Common myeloid progenitor, CD34-positive (primary cell): ENCODE measurements around the gene ZFAND3.
A peak's percentile ranks its signal among the peaks of the same experiment; 100 is the strongest.

Experiments
- CTCF ChIA-PET: fragments of 350-600 bp; sonication (Branson Sonifier 250); formaldehyde crosslinking; loops from one replicate; lab custom pipeline; 2021; ENCODE audit warnings: antibody characterized with exemption; lab: Charles Lee
- POLR2A ChIA-PET: fragments of 350-600 bp; sonication (Branson Sonifier 250); formaldehyde crosslinking; loops from one replicate; lab custom pipeline; 2021; ENCODE audit warnings: antibody characterized with exemption; lab: Charles Lee
- DNase-seq, 3 donors: peaks; one replicate each; pipeline versions ENCODE4 v3.0.0 to v3.0.0-alpha.2; 2013
- H3K27ac ChIP-seq, 2 experiments: 1 replicate in 1 of 2; 2 replicates in 1 of 2; pipeline ENCODE4 v1.7.0; 2013; ENCODE audit warnings: inconsistent platforms in 2 of 2, low read length in 2 of 2, mild to moderate bottlenecking in 2 of 2, low read depth in 1 of 2, moderate library complexity in 1 of 2; ENCODE audit not compliant: severe bottlenecking in 2 of 2, insufficient read depth in 1 of 2, poor library complexity in 1 of 2
- H3K27me3 ChIP-seq, 5 experiments: replicated peaks in 2 of 5; 1 replicate in 3 of 5; 2 replicates in 2 of 5; pipeline versions ENCODE4 v1.6.1 to v1.7.0; 2013; ENCODE audit warnings: low read length in 4 of 5, mild to moderate bottlenecking in 2 of 5, moderate library complexity in 2 of 5, inconsistent platforms in 1 of 5; ENCODE audit not compliant: insufficient read depth in 5 of 5, control insufficient read depth in 4 of 5
- H3K36me3 ChIP-seq, 4 experiments: 1 replicate in 2 of 4; 2 replicates in 2 of 4; pipeline versions ENCODE4 v1.6.1 to v1.7.0; 2013; ENCODE audit warnings: low read length in 3 of 4, control low read depth in 1 of 4, mild to moderate bottlenecking in 1 of 4; ENCODE audit not compliant: control insufficient read depth in 4 of 4, insufficient read depth in 4 of 4
- H3K4me1 ChIP-seq, 4 experiments: 1 replicate in 3 of 4; 2 replicates in 1 of 4; pipeline versions ENCODE4 v1.6.1 to v1.7.1; 2013; ENCODE audit warnings: low read length in 3 of 4, mild to moderate bottlenecking in 3 of 4, control low read depth in 1 of 4, inconsistent platforms in 1 of 4, moderate library complexity in 1 of 4; ENCODE audit not compliant: control insufficient read depth in 4 of 4, insufficient read depth in 4 of 4; ENCODE audit errors: control extremely low read depth in 1 of 4
- H3K4me3 ChIP-seq, 7 experiments: 1 replicate in 4 of 7; 2 replicates in 3 of 7; pipeline versions ENCODE4 v1.5.1 to v1.7.0; 2013; ENCODE audit warnings: mild to moderate bottlenecking in 7 of 7, low read length in 6 of 7, moderate library complexity in 6 of 7, inconsistent platforms in 2 of 7, low read depth in 2 of 7, control low read depth in 1 of 7; ENCODE audit not compliant: insufficient read depth in 4 of 7, control insufficient read depth in 1 of 7; ENCODE audit errors: extremely low read depth in 1 of 7
- H3K9me3 ChIP-seq, 5 experiments: 1 replicate in 4 of 5; 2 replicates in 1 of 5; pipeline versions ENCODE4 v1.6.1 to v1.7.1; 2013; ENCODE audit warnings: low read length in 4 of 5, mild to moderate bottlenecking in 2 of 5, inconsistent platforms in 1 of 5, low read depth in 1 of 5, moderate library complexity in 1 of 5; ENCODE audit not compliant: control insufficient read depth in 4 of 5, insufficient read depth in 2 of 5; ENCODE audit errors: control extremely low read depth in 1 of 5
- WGBS: methylation state at CpG from one replicate; pipeline ENCODE4 v1.1.5; 2013; ENCODE audit not compliant: insufficient coverage; 5-methylcytosine and 5-hydroxymethylcytosine counted together

ZFAND3 gene

DNA sequence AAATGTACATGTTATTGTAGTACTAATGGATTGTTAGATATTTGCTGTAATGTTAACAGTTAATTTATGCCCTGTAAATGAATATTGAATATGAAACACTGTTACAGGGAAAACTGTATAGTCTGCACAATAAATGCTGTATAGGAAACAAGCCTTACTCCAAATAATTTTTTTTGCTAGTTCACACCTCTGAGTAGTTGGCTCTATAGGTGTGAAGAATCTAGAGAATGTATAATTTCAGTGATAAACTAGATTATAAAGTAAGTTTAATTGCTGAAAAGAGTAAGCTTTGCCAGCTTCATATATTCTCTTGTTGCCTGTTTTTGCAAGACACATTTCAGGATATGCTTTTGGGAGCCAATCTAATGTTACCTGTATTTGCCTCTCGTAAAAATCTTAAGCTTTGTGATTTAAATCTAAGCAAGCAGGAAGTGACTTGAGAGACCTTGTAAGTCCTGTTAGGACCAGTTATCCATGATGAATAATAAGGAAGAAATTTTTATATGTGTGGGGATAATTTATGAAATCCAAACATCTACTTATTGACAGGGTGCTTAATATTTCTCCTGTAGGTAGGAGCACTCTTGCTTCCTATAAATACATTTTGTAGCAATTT, 232.4 kb downstream of the ZFAND3 start:
- Histone ChIP-seq H3K27ac (no peak overlapping the region), H3K36me3 (peaks cover 0 to 3% (median 0%) of the 10 kb centered on the region in 4 experiments), H3K4me1 (peaks cover 0 to 3% (median 0%) of the 10 kb centered on the region in 4 experiments), H3K27me3 (no peaks in the 10 kb centered on the region), H3K4me3 (no peak overlapping the region), H3K9me3 (peaks cover 0 to 4% (median 0%) of the 10 kb centered on the region in 5 experiments)
- CTCF ChIA-PET, result no interaction called here
- POLR2A ChIA-PET, result no interaction called here
- DNase-seq, result no peak
- WGBS, result no CpG with 5 or more reads among the region's 1 CpG

DNA sequence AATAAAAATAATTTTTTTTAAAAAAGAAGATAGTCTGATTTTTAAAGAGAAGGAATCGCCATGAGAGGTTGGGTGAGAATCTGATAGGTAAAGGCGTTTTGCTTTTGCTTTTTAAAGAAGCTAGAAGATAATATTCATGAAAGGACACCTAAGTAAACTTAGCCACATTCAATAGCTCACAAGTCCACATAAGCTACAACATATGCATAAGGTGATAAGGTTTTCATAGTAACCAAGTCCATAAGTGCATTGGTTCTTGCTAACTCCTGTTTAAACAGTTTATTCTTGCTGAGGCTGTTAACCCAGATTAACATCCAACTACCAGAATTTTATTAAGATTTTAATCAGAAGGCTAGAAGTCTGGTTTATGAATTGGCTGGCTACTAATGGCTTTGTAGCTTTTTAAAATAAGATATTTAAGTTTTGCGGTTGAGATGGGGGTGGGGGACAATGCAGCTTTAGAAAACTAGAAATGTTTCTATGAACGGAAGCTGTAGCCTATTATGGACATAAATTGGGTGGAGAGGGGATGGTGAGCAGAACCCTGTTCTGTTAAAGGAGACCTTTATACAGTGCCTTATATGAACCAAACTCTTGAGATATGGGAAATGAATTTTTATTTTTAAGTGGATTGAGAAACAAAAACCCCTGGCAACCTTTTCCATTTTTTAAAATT, 235.1 kb downstream of the ZFAND3 start:
- POLR2A ChIA-PET, result interaction anchor here (0.5 kb wide), 1 partner anchor 1952 kb away, joined by 3 read pairs; no protein-coding TSS in a partner anchor
- Histone ChIP-seq H3K4me1 (peaks cover 0 to 3% (median 0%) of the 10 kb centered on the region in 4 experiments), H3K4me3 (no peak overlapping the region), H3K9me3 (peaks cover 0 to 4% (median 0%) of the 10 kb centered on the region in 5 experiments), H3K27me3 (no peaks in the 10 kb centered on the region), H3K27ac (no peak overlapping the region), H3K36me3 (no peaks in the 10 kb centered on the region)
- DNase-seq, result peak in 1 of 3 donors; percentile 5
- CTCF ChIA-PET, result interaction anchor here (1.1 kb wide), 3 partner anchors 9 to 46 kb away, joined by 3 read pairs; no protein-coding TSS in a partner anchor
- WGBS, result 100% methylated on average over 2 of the region's 4 CpGs

GRCh38 chr6:38055203-38055589, 235.7 kb downstream of the ZFAND3 start:
- DNase-seq, result no peak
- H3K4me1 ChIP-seq, result peaks cover 0 to 3% (median 0%) of the 10 kb centered on the region in 4 experiments
- CTCF ChIA-PET, result interaction anchor here (0.9 to 1.1 kb wide), 3 partner anchors 8 to 46 kb away, joined by 3 read pairs; no protein-coding TSS in a partner anchor
- H3K36me3 ChIP-seq, result no peaks in the 10 kb centered on the region
- no peak overlapping the region for H3K27ac ChIP-seq
- no peaks in the 10 kb centered on the region for H3K27me3 ChIP-seq
- POLR2A ChIA-PET, result interaction anchor here (0.5 kb wide), 1 partner anchor 1951 kb away, joined by 3 read pairs; no protein-coding TSS in a partner anchor
- H3K4me3 ChIP-seq, result no peak overlapping the region
- peaks cover 0 to 2% (median 0%) of the 10 kb centered on the region in 5 experiments for H3K9me3 ChIP-seq
- no CpG with 5 or more reads among the region's 1 CpG for WGBS

DNA sequence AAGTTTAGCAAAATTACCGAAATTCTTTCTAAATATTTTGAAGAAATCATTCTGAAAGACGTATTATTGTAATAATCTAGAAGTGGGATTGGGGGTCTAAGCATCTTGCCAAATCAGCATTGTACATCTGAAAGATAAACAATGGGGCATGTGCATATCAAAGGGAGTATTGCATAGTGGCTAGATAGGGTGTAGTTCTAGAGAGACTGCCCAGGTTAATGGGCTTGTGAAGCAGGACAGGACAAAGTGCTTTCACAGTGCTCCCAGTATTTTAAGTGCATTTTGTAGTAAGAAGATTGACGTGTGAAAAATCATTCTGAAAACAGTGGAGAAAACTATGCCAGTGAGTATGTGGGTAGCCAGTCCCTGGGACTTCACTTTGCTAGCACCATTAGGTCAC, 236.8 kb downstream of the ZFAND3 start:
- 100% methylated on average over 3 of the region's 3 CpGs for WGBS

DNA sequence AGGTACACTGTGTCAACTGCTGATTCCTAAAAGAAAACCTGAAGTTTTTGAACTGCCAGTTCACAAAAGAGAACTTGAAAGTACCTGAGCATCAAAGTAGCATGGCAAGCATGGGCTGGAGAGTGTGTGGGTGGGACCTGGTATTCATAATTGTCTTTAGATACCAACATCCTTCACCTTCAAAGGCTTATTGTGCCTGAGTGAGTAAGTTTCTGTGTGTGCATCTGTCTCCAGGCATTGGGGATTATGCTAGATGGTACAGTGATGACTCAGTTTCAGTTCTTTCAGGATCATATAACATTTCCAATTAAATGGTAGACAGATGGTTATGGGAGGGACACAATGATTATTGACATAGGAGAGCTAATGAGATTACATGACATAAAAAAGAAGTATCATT, 238.5 kb downstream of the ZFAND3 start:
- DNase-seq, result no peak

More for the DNA sequence above, 236.8 kb downstream of the ZFAND3 start:
- Histone ChIP-seq H3K27me3 (no peaks in the 10 kb centered on the region), H3K4me3 (no peak overlapping the region), H3K9me3 (no peaks in the 10 kb centered on the region), H3K27ac (no peak overlapping the region), H3K4me1 (peaks cover 0 to 3% (median 0%) of the 10 kb centered on the region in 4 experiments), H3K36me3 (peaks cover 0 to 3% (median under 1%) of the 10 kb centered on the region in 4 experiments)
- no peak for DNase-seq
- ChIA-PET POLR2A (no interaction called here), CTCF (interaction anchor here (1.4 kb wide), 1 partner anchor 12 kb away, joined by 4 read pairs; no protein-coding TSS in a partner anchor)

DNA sequence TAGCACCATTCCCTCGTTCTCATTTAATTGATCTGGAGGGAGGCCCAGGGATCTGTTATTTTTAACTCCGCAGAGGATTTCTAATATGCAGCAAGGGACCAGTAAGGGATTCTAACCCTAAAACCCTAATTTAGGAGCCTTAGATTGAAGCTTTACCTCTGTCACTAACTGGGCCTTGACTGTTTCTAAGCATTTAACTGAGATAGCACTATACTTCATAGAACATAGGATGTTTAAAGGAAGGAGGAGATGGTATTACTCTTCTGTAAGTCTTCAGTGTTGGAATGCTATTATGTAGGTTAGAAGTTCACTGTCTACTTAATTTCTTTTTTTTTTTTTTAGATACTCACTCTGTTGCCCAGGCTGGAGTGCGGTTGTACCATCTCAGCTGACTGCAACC, 242.5 kb downstream of the ZFAND3 start:
- ChIA-PET POLR2A (no interaction called here), CTCF (interaction anchor here (1.4 kb wide), 1 partner anchor 29 kb away, joined by 4 read pairs; no protein-coding TSS in a partner anchor)

More for the DNA sequence above, 238.5 kb downstream of the ZFAND3 start:
- H3K27ac ChIP-seq, result no peak overlapping the region
- ChIA-PET POLR2A (no interaction called here), CTCF (interaction anchor here (1.0 to 1.2 kb wide), 2 partner anchors 42 to 192 kb away, joined by 3 read pairs; no protein-coding TSS in a partner anchor)
- no peaks in the 10 kb centered on the region for H3K27me3 ChIP-seq
- peaks cover 7 to 16% (median 15%) of the 10 kb centered on the region in 4 experiments for H3K36me3 ChIP-seq
- no peaks in the 10 kb centered on the region for H3K9me3 ChIP-seq
- H3K4me3 ChIP-seq, result no peak overlapping the region
- H3K4me1 ChIP-seq, result peaks cover 0 to 3% (median 0%) of the 10 kb centered on the region in 4 experiments

More for the DNA sequence above, 242.5 kb downstream of the ZFAND3 start:
- H3K27me3 ChIP-seq, result no peaks in the 10 kb centered on the region
- no peaks in the 10 kb centered on the region for H3K9me3 ChIP-seq
- H3K4me1 ChIP-seq, result no peaks in the 10 kb centered on the region
- H3K27ac ChIP-seq, result no peak overlapping the region
- no peak for DNase-seq
- H3K4me3 ChIP-seq, result no peak overlapping the region
- WGBS, result 93% methylated on average over 2 of the region's 3 CpGs
- H3K36me3 ChIP-seq, result peaks cover 17 to 34% (median 23%) of the 10 kb centered on the region in 4 experiments
